H1 (cell line): ENCODE data around the gene NEU3. TPM values are rescaled to one million over a fixed set of nuclear protein-coding genes. Genes with fewer than 3 reads are reported as not detected.
A peak's percentile ranks its signal among the peaks of the same experiment; 100 is the strongest.

ENCODE experiments used
- CTCF ChIA-PET: fragments of 300-600 bp; sonication (Branson Sonifier 250); formaldehyde crosslinking; loops from one replicate; lab custom pipeline; 2021; ENCODE audit not compliant: partially characterized antibody; lab: Charles Lee
- POLR2A ChIA-PET: fragments of 300-600 bp; sonication (Branson Sonifier 250); formaldehyde crosslinking; loops from one replicate; lab custom pipeline; 2021; ENCODE audit warnings: inconsistent platforms; ENCODE audit not compliant: partially characterized antibody; lab: Charles Lee
- DNase-seq, 2 experiments: peaks; one replicate each; pipeline versions ENCODE4 v3.0.0 to v3.0.0-alpha.2; 2010 to 2022; ENCODE audit warnings: low spot score in 2 of 2, low read depth in 1 of 2, mixed read lengths in 1 of 2
- FAIRE-seq: peaks from 2 replicates; lab custom pipeline; 2011; peaks lifted over from hg19 to GRCh38; lab: Jason Lieb, UNC
- H2AFZ ChIP-seq: 2 replicates; pipeline ENCODE4 v1.8.1; 2012; ENCODE audit warnings: low read length, inconsistent platforms
- H2AK5ac ChIP-seq: 2 replicates; pipeline ENCODE4 v1.6.1; 2013; ENCODE audit warnings: low read depth, low read length
- H2BK120ac ChIP-seq: replicated peaks from 2 replicates; pipeline ENCODE3; 2013; ENCODE audit warnings: low read depth, low read length, inconsistent platforms
- H2BK12ac ChIP-seq: 2 replicates; pipeline ENCODE4 v1.6.1; 2013; ENCODE audit warnings: low read depth, low read length
- H2BK15ac ChIP-seq: 2 replicates; pipeline ENCODE4 v1.6.1; 2013; ENCODE audit warnings: low read length
- H2BK20ac ChIP-seq: 2 replicates; pipeline ENCODE4 v1.6.1; 2013; ENCODE audit warnings: low read length
- H2BK5ac ChIP-seq: 2 replicates; pipeline ENCODE4 v1.6.1; 2013; ENCODE audit warnings: low read depth, low read length
- H3K14ac ChIP-seq: 2 replicates; pipeline ENCODE4 v1.6.1; 2013; ENCODE audit warnings: inconsistent platforms; ENCODE audit not compliant: insufficient read length
- H3K18ac ChIP-seq: 2 replicates; pipeline ENCODE4 v1.6.1; 2013; ENCODE audit warnings: low read length; ENCODE audit errors: extremely low read depth
- H3K23ac ChIP-seq: 2 replicates; pipeline ENCODE4 v1.6.1; 2013; ENCODE audit warnings: inconsistent platforms; ENCODE audit not compliant: insufficient read length
- H3K23me2 ChIP-seq: 2 replicates; pipeline ENCODE4 v1.6.1; 2013; ENCODE audit warnings: low read depth, low read length
- H3K27ac ChIP-seq: 2 replicates; pipeline ENCODE4 v1.6.1; 2011; ENCODE audit warnings: low read depth, low read length, inconsistent platforms
- H3K27me3 ChIP-seq, 4 experiments: replicated peaks in 1 of 4; 1 replicate in 1 of 4; 2 replicates in 3 of 4; pipeline versions ENCODE4 v1.6.1 to v1.8.1; 2011 to 2013; ENCODE audit warnings: low read length in 3 of 4, mild to moderate bottlenecking in 3 of 4, inconsistent platforms in 2 of 4, mixed read lengths in 2 of 4, moderate library complexity in 1 of 4; ENCODE audit not compliant: control insufficient read depth in 3 of 4, insufficient read depth in 3 of 4; ENCODE audit errors: extremely low read depth in 1 of 4
- H3K36me3 ChIP-seq, 4 experiments: 2 replicates each; pipeline versions ENCODE4 v1.6.1 to v1.8.1; 2011 to 2013; ENCODE audit warnings: mild to moderate bottlenecking in 4 of 4, low read length in 3 of 4, moderate library complexity in 2 of 4, control low read depth in 1 of 4, inconsistent platforms in 1 of 4; ENCODE audit not compliant: insufficient read depth in 4 of 4, control insufficient read depth in 2 of 4
- H3K4ac ChIP-seq: replicated peaks from 2 replicates; pipeline ENCODE3; 2013; ENCODE audit warnings: low read length, low read depth, mixed read lengths, inconsistent platforms; ENCODE audit not compliant: insufficient read length
- H3K4me1 ChIP-seq, 4 experiments: replicated peaks in 1 of 4; 1 replicate in 1 of 4; 2 replicates in 3 of 4; pipeline versions ENCODE4 v1.6.1 to v1.8.1; 2011 to 2013; ENCODE audit warnings: low read length in 3 of 4, inconsistent platforms in 2 of 4, mixed read lengths in 1 of 4; ENCODE audit not compliant: insufficient read depth in 4 of 4, control insufficient read depth in 3 of 4
- H3K4me2 ChIP-seq, 2 experiments: 2 replicates each; pipeline versions ENCODE4 v1.6.1 to v1.8.1; 2011 to 2013; ENCODE audit warnings: low read depth in 2 of 2, low read length in 2 of 2, control low read depth in 1 of 2, inconsistent platforms in 1 of 2, mild to moderate bottlenecking in 1 of 2; ENCODE audit not compliant: insufficient read depth in 1 of 2
- H3K4me3 ChIP-seq, 4 experiments: fragments of 200-600, 300-600 bp in 1 of 4; sonication (generic), shearing (Covaris generic), sonication (Bioruptor Twin) in 1 of 4; 2 replicates each; pipeline versions ENCODE4 v1.5.1 to v1.8.1; 2011 to 2016; ENCODE audit warnings: low read length in 4 of 4, low read depth in 3 of 4, control low read depth in 2 of 4, inconsistent platforms in 2 of 4, mild to moderate bottlenecking in 2 of 4, mixed read lengths in 1 of 4, moderate library complexity in 1 of 4; ENCODE audit not compliant: insufficient read depth in 2 of 4; ENCODE audit errors: extremely low read depth in 1 of 4
- H3K56ac ChIP-seq: replicated peaks from 2 replicates; pipeline ENCODE3; 2013; ENCODE audit warnings: low read depth, mild to moderate bottlenecking, mixed read lengths, low read length, inconsistent platforms; ENCODE audit not compliant: insufficient read length
- H3K79me1 ChIP-seq: 2 replicates; pipeline ENCODE4 v1.6.1; 2013; ENCODE audit warnings: low read depth, low read length, control low read depth
- H3K79me2 ChIP-seq, 2 experiments: 2 replicates each; pipeline versions ENCODE4 v1.6.1 to v1.8.1; 2012 to 2013; ENCODE audit warnings: low read length in 2 of 2, mild to moderate bottlenecking in 2 of 2, inconsistent platforms in 1 of 2; ENCODE audit not compliant: insufficient read depth in 2 of 2, control insufficient read depth in 1 of 2
- H3K9ac ChIP-seq, 4 experiments: replicated peaks in 1 of 4; 1 replicate in 1 of 4; 2 replicates in 3 of 4; pipeline versions ENCODE4 v1.6.1 to v1.8.1; 2011 to 2013; ENCODE audit warnings: low read depth in 3 of 4, low read length in 3 of 4, control low read depth in 2 of 4, mild to moderate bottlenecking in 2 of 4, moderate library complexity in 2 of 4, inconsistent platforms in 1 of 4; ENCODE audit errors: extremely low read depth in 1 of 4
- H3K9me3 ChIP-seq, 2 experiments: 2 replicates each; pipeline versions ENCODE4 v1.6.1 to v1.8.1; 2012 to 2013; ENCODE audit warnings: mild to moderate bottlenecking in 2 of 2, moderate library complexity in 2 of 2, control low read depth in 1 of 2, inconsistent platforms in 1 of 2, low read depth in 1 of 2, low read length in 1 of 2, mixed read lengths in 1 of 2; ENCODE audit not compliant: insufficient read depth in 2 of 2
- H4K20me1 ChIP-seq, 2 experiments: replicated peaks in 1 of 2; 2 replicates each; pipeline versions ENCODE3 to v1.8.1; 2011 to 2013; ENCODE audit warnings: inconsistent platforms in 2 of 2, low read length in 2 of 2, mild to moderate bottlenecking in 1 of 2; ENCODE audit not compliant: insufficient read depth in 2 of 2, control insufficient read depth in 1 of 2
- H4K5ac ChIP-seq: 2 replicates; pipeline ENCODE4 v1.6.1; 2013; ENCODE audit warnings: low read length, low read depth, mixed read lengths, inconsistent platforms; ENCODE audit not compliant: insufficient read length
- H4K8ac ChIP-seq: 2 replicates; pipeline ENCODE4 v1.8.0; 2013; ENCODE audit warnings: mild to moderate bottlenecking, moderate library complexity, low read length, inconsistent platforms; ENCODE audit not compliant: insufficient read depth; ENCODE audit errors: extremely low read depth
- H4K91ac ChIP-seq: replicated peaks from 2 replicates; pipeline ENCODE3; 2013; ENCODE audit warnings: low read length, mixed read lengths, inconsistent platforms; ENCODE audit not compliant: insufficient read length
- BCL11A ChIP-seq, 2 experiments: IDR thresholded peaks; one replicate each; pipeline ENCODE4 v1.6.1; 2011; ENCODE audit warnings: low read depth in 2 of 2, low read length in 2 of 2, mild to moderate bottlenecking in 2 of 2
- CHD2 ChIP-seq: IDR thresholded peaks from 2 replicates; pipeline ENCODE4 v1.6.1; 2012; ENCODE audit warnings: low read length, improper control_type of control experiment
- GTF2F1 ChIP-seq: IDR thresholded peaks from 2 replicates; pipeline ENCODE4 v1.6.1; 2012; ENCODE audit warnings: low read depth, low read length, improper control_type of control experiment, borderline replicate concordance
- HDAC2 ChIP-seq, 2 experiments: fragments of 300-600 bp in 1 of 2; sonication (generic) in 1 of 2; IDR thresholded peaks; 2 replicates each; pipeline ENCODE4 v1.6.1; 2011 to 2012; ENCODE audit warnings: low read depth in 2 of 2, low read length in 2 of 2, mild to moderate bottlenecking in 2 of 2, moderate library complexity in 2 of 2, borderline replicate concordance in 1 of 2, inconsistent platforms in 1 of 2
- KDM4A ChIP-seq: IDR thresholded peaks from one replicate; pipeline ENCODE4 v1.7.1; 2012; ENCODE audit warnings: low read depth, mild to moderate bottlenecking, moderate library complexity, low read length, inconsistent platforms; ENCODE audit not compliant: severe bottlenecking
- MAX ChIP-seq: IDR thresholded peaks from 2 replicates; pipeline ENCODE4 v1.6.1; 2012; ENCODE audit warnings: inconsistent platforms
- NANOG ChIP-seq: IDR thresholded peaks from 2 replicates; pipeline ENCODE4 v1.6.1; 2011; ENCODE audit warnings: low read length, low read depth, mild to moderate bottlenecking, inconsistent platforms; ENCODE audit not compliant: insufficient read depth, poor library complexity, severe bottlenecking
- POLR2A ChIP-seq, 2 experiments: IDR thresholded peaks; 1 replicate in 1 of 2; 2 replicates in 1 of 2; pipeline ENCODE4 v1.6.1; 2011; ENCODE audit warnings: low read depth in 2 of 2, low read length in 2 of 2, mild to moderate bottlenecking in 2 of 2; ENCODE audit errors: control extremely low read depth in 1 of 2
- POU5F1 ChIP-seq: IDR thresholded peaks from 2 replicates; pipeline ENCODE4 v1.6.1; 2011; ENCODE audit warnings: low read depth, mild to moderate bottlenecking, low read length, moderate library complexity
- RXRA ChIP-seq: IDR thresholded peaks from 2 replicates; pipeline ENCODE4 v1.6.1; 2011; ENCODE audit warnings: low read depth, mild to moderate bottlenecking, low read length, moderate library complexity; ENCODE audit not compliant: insufficient read depth
- SAP30 ChIP-seq: fragments of 300-600 bp; sonication (generic); IDR thresholded peaks from 2 replicates; pipeline ENCODE4 v1.7.1; 2012; ENCODE audit warnings: low read length, moderate library complexity, mild to moderate bottlenecking, inconsistent platforms; ENCODE audit not compliant: insufficient read depth, insufficient replicate concordance
- SP4 ChIP-seq: IDR thresholded peaks from 2 replicates; pipeline ENCODE4 v1.6.1; 2012; ENCODE audit warnings: low read length, inconsistent platforms
- WGBS, 2 experiments: shearing (Covaris generic) in 1 of 2; methylation state at CpG; one replicate each; pipeline versions ENCODE4 v1.1.6 to v1.1.7; 2013 to 2015; ENCODE audit warnings: low lambda C conversion rate in 2 of 2, mixed read lengths in 2 of 2, inconsistent platforms in 1 of 2, low coverage in 1 of 2, missing lambda C conversion rate in 1 of 2; ENCODE audit not compliant: insufficient replicate concordance in 2 of 2, insufficient coverage in 1 of 2, insufficient read length in 1 of 2; ENCODE audit errors: extremely low coverage in 1 of 2, missing lambda C conversion rate in 1 of 2; 5-methylcytosine and 5-hydroxymethylcytosine counted together
- polyA plus RNA-seq, 7 experiments: library from polyadenylated mRNA; depleted of rRNA in 3 of 7; stranded (reverse) in 5 of 7; unstranded in 2 of 7; fragments of >200 nt in 5 of 7; fragments of 200-250 nt in 2 of 7; gene quantifications; 1 replicate in 5 of 7; 2 replicates in 1 of 7; 4 replicates in 1 of 7; pipeline versions ENCODE4 v1.2.1 to v1.2.3, GENCODE V29; 2011 to 2013; ENCODE audit warnings: missing spikeins in 2 of 7, mixed read lengths in 2 of 7
- total RNA-seq: library from RNA; stranded (reverse); fragmentation: NEBNext Ultra II Directional; extraction: Animal tissue kit (Norgen Biotek cat#: 25700); gene quantifications from 2 replicates; pipeline ENCODE4 v1.2.1, GENCODE V29; 2021

The NEU3 gene
- total and polyA plus RNA-seq, 2 of the 8 experiments (the other 6 are each of a cell fraction or from before 2014, with no cell fraction given): 8.9 to 15.6 TPM

- Histone ChIP-seq H3K27me3 (no peaks in the 10 kb centered on the region), H3K9ac (peak overlapping the region in 1 of 4 experiments; percentile 8; a peak in 1 of 7 replicates), H2BK120ac (no peak overlapping the region), H3K79me2 (peaks cover 3 to 96% of the 10 kb centered on the region in 2 experiments; a peak in 3 of 4 replicates), H3K4me1 (no peaks in the 10 kb centered on the region), H3K14ac (no peak overlapping the region), H2AK5ac (no peak overlapping the region), H3K9me3 (no peaks in the 10 kb centered on the region), H3K27ac (no peak overlapping the region), H3K23ac (no peak overlapping the region), H3K36me3 (peaks cover 0 to 12% (median under 1%) of the 10 kb centered on the region in 4 experiments; a peak in 2 of 8 replicates), H2BK5ac (no peak overlapping the region), H3K4ac (no peak overlapping the region), H3K18ac (no peak overlapping the region), H3K4me2 (no peak overlapping the region), H2BK20ac (no peak overlapping the region), H2AFZ (no peak overlapping the region), H3K4me3 (no peak overlapping the region), H2BK12ac (no peak overlapping the region), H4K8ac (no peak overlapping the region), H2BK15ac (no peak overlapping the region), H4K91ac (no peak overlapping the region), H3K56ac (no peak overlapping the region), H3K79me1 (peaks cover 3% of the 10 kb centered on the region), H3K23me2 (no peaks in the 10 kb centered on the region), H4K20me1 (peaks cover 11 to 14% of the 10 kb centered on the region in 2 experiments), H4K5ac (no peak overlapping the region)
- ChIA-PET POLR2A (interaction anchor here (0.6 to 1.4 kb wide), 2 partner anchors 31 to 206 kb away, joined by 4 read pairs; partner anchors contain the start of gene NEU3), CTCF (interaction anchor here (1.9 kb wide), 1 partner anchor 29 kb away, joined by 4 read pairs; no protein-coding TSS in a partner anchor)
- no peak for DNase-seq
- FAIRE-seq: no peak
- WGBS, 2 experiments: 90% methylated on average over 1 of the region's 1 CpG; no CpG with 5 or more reads in 1 of the 2 experiments
- no peak for TF ChIP-seq BCL11A (IDR thresholded peaks at IDR 0.05; ENCODE audit: low read depth in 2 of 2, low read length in 2 of 2)
- TF ChIP-seq SAP30: no peak
- TF ChIP-seq MAX: no peak
- no peak for TF ChIP-seq RXRA
- TF ChIP-seq KDM4A: no peak
- no peak for TF ChIP-seq CHD2
- TF ChIP-seq SP4: no peak
- no peak for TF ChIP-seq POLR2A (IDR thresholded peaks at IDR 0.05; ENCODE audit: control extremely low read depth in 1 of 2, low read depth in 2 of 2, low read length in 2 of 2)
- no peak for TF ChIP-seq NANOG
- TF ChIP-seq GTF2F1: no peak
- no peak for TF ChIP-seq POU5F1
- no peak for TF ChIP-seq HDAC2 (IDR thresholded peaks at IDR 0.05; ENCODE audit: borderline replicate concordance in 1 of 2, low read depth in 2 of 2, low read length in 2 of 2)
Measured at GRCh38 chr11:74957937-74958629, 30.6 kb upstream of the NEU3 start.
